GM13977 (cell line): ENCODE measurements around the gene ZNF532.
"Not testable (repeated sequence)": the region's sequence is repeated elsewhere in the genome, so short reads cannot be mapped to it uniquely, and the experiment has no call there.

Experiments
- DNase-seq: peaks from one replicate; pipeline ENCODE4 v3.0.0; 2012; ENCODE audit warnings: low spot score
- in situ Hi-C: fragments of 300-500 bp; cut with MboI; formaldehyde crosslinking; loops from one replicate; pipeline ENCODE4 v1.12.0; 2022; ENCODE audit warnings: low sequenced_read_pairs, low pct_unique_long_range_greater_than_20kb, mixed read lengths, inconsistent platforms; ENCODE audit not compliant: unreplicated experiment
- TF ChIP-seq, protein P1 (sequence below): IDR thresholded peaks from 2 replicates; pipeline ENCODE4 v1.5.1; 2012; ENCODE audit warnings: mild to moderate bottlenecking, control low read depth; ENCODE audit not compliant: insufficient read depth; ENCODE audit errors: extremely low read depth, missing control alignments

The ZNF532 gene

GRCh38 chr18:58827886-58828285 is 36.8 kb upstream of the ZNF532 start:
- in situ Hi-C loops, result no loop called here
- no peak for DNase-seq
- TF ChIP-seq, protein P1, sequence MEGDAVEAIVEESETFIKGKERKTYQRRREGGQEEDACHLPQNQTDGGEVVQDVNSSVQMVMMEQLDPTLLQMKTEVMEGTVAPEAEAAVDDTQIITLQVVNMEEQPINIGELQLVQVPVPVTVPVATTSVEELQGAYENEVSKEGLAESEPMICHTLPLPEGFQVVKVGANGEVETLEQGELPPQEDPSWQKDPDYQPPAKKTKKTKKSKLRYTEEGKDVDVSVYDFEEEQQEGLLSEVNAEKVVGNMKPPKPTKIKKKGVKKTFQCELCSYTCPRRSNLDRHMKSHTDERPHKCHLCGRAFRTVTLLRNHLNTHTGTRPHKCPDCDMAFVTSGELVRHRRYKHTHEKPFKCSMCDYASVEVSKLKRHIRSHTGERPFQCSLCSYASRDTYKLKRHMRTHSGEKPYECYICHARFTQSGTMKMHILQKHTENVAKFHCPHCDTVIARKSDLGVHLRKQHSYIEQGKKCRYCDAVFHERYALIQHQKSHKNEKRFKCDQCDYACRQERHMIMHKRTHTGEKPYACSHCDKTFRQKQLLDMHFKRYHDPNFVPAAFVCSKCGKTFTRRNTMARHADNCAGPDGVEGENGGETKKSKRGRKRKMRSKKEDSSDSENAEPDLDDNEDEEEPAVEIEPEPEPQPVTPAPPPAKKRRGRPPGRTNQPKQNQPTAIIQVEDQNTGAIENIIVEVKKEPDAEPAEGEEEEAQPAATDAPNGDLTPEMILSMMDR, result no peak

GRCh38 chr18:58828399-58829121 is 36.1 kb upstream of the ZNF532 start:
- in situ Hi-C loops, result no loop called here
- no peak for DNase-seq
- TF ChIP-seq, protein P1, result no peak

DNA sequence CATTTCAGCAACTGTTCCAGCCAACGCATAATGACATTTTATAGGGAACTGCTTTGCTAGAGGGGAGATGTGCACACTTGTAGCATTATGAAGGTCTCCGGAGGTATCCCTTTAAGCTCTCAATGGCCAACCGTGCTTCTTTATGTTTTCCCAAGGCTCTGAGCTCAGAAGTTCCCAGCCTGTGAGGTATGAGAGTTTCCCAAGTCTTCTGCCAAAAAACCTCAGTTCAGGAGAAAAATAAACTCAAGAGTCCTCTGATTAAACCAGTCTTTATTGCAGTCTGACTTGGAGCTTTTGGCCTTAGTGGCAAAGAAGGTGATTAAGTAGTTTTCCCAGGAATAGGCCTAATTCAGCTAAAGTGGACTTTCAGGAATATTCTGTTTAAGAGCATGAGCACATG is 35.4 kb upstream of the ZNF532 start:
- DNase-seq, result no peak
- TF ChIP-seq, protein P1, result no peak
- in situ Hi-C loops, result no loop called here

- DNase-seq, in situ Hi-C loops: not testable (repeated sequence)
Measured at GRCh38 chr18:58829886-58830285, 34.8 kb upstream of the ZNF532 start.

DNA sequence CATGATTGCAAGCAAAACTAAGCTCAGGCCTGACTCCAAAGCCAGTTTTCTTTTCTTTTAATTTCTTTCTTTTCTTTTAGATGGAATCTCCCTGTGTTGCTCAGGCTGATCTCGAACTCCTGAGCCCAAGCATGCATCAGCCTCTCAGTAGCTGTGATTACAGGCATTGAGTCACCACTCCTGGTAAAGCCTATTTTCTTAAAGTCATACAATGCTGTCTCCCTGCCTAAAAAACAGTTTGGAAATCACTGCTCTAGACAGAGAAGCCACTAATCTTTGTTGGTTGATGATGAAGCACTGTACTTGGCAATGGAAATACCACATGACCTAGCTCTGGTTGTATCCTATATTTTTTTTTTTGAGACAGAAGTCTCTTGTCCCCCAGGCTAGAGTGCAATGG is 33.1 kb upstream of the ZNF532 start:
- TF ChIP-seq, protein P1, result no peak
- in situ Hi-C loops, result no loop called here
- no peak for DNase-seq

DNA sequence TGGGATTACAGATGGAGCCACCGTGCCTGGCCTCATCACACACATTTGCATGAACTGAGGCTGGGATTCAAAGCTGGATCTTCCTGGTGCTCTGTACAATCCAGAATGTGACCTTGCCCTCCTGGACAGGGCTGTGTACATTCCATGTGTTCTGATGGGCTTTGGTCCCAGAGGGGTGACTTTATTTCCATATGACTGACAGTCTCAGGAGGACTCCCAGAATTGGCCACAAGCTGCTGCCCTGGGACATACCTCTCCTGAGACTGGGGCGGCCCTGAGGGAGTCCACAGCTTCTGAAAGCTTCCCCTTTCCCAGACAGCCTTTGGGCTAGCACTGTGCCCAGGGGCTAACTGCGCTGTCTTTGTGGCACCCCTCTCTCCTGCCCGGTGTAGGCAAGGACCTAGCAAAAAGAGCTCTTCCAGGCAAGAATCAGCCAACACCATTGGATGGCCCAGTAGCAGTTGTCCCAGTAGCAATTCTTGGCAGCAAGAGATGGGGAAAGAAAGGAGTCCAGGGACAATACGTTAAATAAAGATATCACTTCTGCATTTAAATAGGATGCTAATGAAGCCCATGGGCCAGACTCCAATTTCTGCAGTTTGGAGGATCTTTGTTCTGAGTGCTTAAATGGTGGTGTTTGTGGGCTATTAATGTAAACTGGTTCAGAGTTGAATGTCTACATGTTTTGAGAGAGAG is 26.4 kb upstream of the ZNF532 start:
- in situ Hi-C loops, result no loop called here
- no peak for DNase-seq
- TF ChIP-seq, protein P1, result no peak

- TF ChIP-seq, protein P1, result no peak
- in situ Hi-C loops, result no loop called here
- DNase-seq, result no peak
Measured at GRCh38 chr18:58838946-58839345, 25.7 kb upstream of the ZNF532 start.
